OCI-LY7 (cell line): ENCODE data around the gene NFATC2.

Experiments used
- EZH2phosphoT487 ChIP-seq: fragments of 200-600 bp; sonication (generic); IDR thresholded peaks from 2 replicates; pipeline ENCODE4 v1.6.1; 2018; ENCODE audit warnings: low read depth, borderline replicate concordance, mild to moderate bottlenecking, mixed run types, antibody characterized with exemption, low read length, moderate library complexity, mixed read lengths
- TF ChIP-seq, protein P1 (sequence below): fragments of 200-600 bp; sonication (generic); conservative IDR thresholded peaks from 2 replicates; pipeline ENCODE4 v1.5.1; 2014; ENCODE audit warnings: mild to moderate bottlenecking, antibody characterized with exemption, low read length, moderate library complexity, mixed read lengths

DNA sequence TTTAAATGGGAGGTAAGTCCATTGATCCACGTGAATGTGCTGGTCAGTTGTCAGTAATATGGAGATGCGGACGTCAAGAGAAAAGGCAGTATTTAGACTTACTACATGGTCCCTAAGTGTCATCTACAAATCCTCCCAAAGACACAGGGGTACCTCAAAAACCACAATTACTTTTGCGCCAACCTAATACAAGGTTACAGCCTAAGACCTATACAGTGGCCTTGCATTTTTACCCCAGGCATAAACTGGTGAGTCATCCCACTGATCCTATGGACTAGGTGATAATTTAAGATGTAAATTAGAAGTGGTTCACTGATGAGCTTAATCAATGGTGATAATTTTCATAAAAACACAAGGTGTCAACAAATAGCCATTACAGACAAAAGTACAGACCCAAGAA, 141.0 kb downstream of the NFATC2 start:
- TF ChIP-seq EZH2phosphoT487: no peak
- TF ChIP-seq, protein P1, sequence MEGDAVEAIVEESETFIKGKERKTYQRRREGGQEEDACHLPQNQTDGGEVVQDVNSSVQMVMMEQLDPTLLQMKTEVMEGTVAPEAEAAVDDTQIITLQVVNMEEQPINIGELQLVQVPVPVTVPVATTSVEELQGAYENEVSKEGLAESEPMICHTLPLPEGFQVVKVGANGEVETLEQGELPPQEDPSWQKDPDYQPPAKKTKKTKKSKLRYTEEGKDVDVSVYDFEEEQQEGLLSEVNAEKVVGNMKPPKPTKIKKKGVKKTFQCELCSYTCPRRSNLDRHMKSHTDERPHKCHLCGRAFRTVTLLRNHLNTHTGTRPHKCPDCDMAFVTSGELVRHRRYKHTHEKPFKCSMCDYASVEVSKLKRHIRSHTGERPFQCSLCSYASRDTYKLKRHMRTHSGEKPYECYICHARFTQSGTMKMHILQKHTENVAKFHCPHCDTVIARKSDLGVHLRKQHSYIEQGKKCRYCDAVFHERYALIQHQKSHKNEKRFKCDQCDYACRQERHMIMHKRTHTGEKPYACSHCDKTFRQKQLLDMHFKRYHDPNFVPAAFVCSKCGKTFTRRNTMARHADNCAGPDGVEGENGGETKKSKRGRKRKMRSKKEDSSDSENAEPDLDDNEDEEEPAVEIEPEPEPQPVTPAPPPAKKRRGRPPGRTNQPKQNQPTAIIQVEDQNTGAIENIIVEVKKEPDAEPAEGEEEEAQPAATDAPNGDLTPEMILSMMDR: no peak
